ENCODE data around the gene OTUB2.

DNA sequence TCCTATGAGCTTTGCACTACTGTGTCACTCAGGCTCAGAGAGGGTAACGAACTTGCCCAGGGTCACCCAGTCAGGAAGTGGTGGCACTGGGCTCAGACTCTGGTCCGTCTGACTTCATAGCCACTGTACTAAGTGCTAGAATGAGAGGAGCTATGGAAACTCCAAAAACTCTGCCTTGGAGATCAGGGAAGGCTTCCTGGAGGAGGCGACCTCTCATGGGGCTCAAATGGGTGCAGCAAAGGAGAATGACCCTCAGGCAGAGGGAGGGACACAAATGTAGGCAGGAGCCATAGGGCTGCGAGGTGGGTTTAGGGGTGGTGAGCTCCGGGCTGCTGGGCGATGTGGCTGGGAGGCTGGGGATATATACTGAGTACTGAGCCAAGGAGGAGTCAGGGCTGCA, 25.9 kb upstream of the OTUB2 start:
- TF ChIP-seq, protein P1, sequence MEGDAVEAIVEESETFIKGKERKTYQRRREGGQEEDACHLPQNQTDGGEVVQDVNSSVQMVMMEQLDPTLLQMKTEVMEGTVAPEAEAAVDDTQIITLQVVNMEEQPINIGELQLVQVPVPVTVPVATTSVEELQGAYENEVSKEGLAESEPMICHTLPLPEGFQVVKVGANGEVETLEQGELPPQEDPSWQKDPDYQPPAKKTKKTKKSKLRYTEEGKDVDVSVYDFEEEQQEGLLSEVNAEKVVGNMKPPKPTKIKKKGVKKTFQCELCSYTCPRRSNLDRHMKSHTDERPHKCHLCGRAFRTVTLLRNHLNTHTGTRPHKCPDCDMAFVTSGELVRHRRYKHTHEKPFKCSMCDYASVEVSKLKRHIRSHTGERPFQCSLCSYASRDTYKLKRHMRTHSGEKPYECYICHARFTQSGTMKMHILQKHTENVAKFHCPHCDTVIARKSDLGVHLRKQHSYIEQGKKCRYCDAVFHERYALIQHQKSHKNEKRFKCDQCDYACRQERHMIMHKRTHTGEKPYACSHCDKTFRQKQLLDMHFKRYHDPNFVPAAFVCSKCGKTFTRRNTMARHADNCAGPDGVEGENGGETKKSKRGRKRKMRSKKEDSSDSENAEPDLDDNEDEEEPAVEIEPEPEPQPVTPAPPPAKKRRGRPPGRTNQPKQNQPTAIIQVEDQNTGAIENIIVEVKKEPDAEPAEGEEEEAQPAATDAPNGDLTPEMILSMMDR (IDR thresholded peaks at IDR 0.05; ENCODE audit: insufficient read depth, low read length) = no peak
- TF ChIP-seq POLR2AphosphoS5 (IDR thresholded peaks at IDR 0.05; ENCODE audit: low read depth) (no peak), GABPA (IDR thresholded peaks at IDR 0.05; ENCODE audit: low read depth) (no peak), SPI1 (IDR thresholded peaks at IDR 0.05; ENCODE audit: borderline replicate concordance, low read depth) (no peak)
- TF ChIP-seq, protein P2, sequence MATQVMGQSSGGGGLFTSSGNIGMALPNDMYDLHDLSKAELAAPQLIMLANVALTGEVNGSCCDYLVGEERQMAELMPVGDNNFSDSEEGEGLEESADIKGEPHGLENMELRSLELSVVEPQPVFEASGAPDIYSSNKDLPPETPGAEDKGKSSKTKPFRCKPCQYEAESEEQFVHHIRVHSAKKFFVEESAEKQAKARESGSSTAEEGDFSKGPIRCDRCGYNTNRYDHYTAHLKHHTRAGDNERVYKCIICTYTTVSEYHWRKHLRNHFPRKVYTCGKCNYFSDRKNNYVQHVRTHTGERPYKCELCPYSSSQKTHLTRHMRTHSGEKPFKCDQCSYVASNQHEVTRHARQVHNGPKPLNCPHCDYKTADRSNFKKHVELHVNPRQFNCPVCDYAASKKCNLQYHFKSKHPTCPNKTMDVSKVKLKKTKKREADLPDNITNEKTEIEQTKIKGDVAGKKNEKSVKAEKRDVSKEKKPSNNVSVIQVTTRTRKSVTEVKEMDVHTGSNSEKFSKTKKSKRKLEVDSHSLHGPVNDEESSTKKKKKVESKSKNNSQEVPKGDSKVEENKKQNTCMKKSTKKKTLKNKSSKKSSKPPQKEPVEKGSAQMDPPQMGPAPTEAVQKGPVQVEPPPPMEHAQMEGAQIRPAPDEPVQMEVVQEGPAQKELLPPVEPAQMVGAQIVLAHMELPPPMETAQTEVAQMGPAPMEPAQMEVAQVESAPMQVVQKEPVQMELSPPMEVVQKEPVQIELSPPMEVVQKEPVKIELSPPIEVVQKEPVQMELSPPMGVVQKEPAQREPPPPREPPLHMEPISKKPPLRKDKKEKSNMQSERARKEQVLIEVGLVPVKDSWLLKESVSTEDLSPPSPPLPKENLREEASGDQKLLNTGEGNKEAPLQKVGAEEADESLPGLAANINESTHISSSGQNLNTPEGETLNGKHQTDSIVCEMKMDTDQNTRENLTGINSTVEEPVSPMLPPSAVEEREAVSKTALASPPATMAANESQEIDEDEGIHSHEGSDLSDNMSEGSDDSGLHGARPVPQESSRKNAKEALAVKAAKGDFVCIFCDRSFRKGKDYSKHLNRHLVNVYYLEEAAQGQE (IDR thresholded peaks at IDR 0.05; ENCODE audit: insufficient replicate concordance, low read depth) = no peak
